Umbilical cord (tissue), 2 donors: ENCODE measurements around the gene DAPK1. TPM values are rescaled to one million over a fixed set of nuclear protein-coding genes. Genes with fewer than 3 reads are reported as not detected.

Experiments used
- DNase-seq: peaks from one replicate; pipeline ENCODE4 v3.0.0-alpha.2; 2015; ENCODE audit warnings: low spot score
- total RNA-seq: library from RNA; depleted of rRNA; stranded (reverse); fragments of >200 nt; gene quantifications from one replicate; pipeline ENCODE4 v1.2.3, GENCODE V29; 2014; ENCODE audit warnings: low replicate concordance; ENCODE audit not compliant: insufficient read depth

Gene DAPK1
- total RNA-seq, 1 donor from 2014 or later: 77.0 TPM

GRCh38 chr9:87684627-87685219 lies 187.1 kb downstream of the DAPK1 start:
- peak; percentile 36 for DNase-seq

- DNase-seq: no peak
Measured at GRCh38 chr9:87685441-87685840, 187.8 kb downstream of the DAPK1 start.

- DNase-seq: no peak
Measured at GRCh38 chr9:87685871-87686519, 188.3 kb downstream of the DAPK1 start.

GRCh38 chr9:87686520-87687090 lies 188.9 kb downstream of the DAPK1 start:
- DNase-seq: no peak

DNA sequence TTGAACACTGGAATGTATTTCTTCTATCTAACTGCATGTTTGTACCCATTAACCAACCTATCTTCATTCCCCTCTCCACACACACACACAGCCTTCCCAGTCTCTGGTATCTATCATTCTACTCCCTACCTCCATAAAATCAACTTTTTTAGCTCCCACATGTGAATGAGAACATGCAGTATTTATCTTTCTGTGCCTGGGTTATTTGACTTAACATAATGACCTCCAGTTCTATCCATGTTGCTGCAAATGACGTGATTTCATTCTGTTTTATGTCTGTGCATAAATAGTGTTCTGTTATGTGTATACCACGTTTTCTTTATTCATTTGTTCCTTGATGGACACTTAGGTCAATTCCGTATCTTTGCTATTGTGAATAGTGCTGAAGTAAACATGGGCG lies 189.5 kb downstream of the DAPK1 start:
- DNase-seq: no peak

DNA sequence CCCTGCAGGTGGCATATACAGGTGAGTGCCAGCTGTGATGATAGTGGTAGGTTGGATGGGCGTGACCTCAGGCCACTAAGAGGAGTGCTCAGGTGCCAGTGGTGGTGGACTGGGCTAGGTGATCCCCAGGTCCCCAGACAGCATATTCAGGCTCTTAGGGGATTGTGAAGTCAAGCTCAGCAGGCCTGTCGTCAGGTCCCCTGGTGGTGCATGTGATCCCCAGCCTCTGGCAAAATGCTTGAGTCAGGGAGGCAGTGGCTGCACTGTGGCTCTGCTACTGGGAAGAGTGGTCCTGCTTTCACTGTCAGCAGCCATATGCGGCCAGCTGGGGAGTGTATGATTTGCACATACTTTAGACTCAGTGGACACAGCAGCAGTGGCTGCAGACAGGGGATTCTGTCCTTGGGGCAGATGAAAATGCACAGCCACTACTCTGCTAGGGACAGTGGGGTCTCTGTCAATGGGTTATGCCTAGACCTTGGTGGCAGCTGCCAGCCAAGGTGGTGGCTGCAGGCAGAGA lies 196.6 kb downstream of the DAPK1 start:
- DNase-seq: no peak

DNA sequence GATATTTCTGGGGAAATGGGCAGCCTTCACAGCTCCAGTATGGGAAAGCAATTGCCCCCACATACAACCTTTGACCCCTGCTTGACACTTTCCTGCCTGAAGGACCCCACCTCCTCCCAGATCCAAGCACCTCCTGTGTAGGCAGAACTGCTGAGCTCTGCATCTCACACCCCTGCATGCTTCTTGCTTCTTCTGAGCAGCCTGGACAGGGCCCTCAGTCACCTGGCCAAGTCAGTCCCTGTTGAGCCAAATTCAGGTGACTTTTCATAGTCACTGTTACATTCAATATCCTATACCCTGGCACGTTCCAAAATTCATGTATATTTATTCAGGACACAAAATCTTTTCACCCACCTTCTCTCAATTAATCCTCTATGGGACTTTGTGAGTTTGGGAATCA lies 197.9 kb downstream of the DAPK1 start:
- DNase-seq: no peak

DNA sequence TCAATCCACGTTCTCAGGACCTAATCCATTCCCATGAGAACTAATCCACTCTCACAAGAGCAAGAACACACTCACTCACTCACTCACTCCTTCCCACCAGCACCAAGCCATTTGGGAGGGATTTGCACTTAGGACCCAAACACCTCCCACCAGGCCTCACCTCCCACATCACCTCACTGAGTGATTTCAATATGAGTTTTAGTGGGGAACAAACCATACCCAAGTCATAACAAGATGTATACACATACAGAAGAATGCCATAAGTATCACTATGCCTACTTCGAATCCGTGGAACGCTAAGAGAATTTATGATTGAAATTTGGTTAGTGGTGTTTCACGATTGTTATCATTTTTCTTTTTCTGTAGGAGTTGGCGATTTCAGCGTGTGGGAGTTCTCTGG lies 199.0 kb downstream of the DAPK1 start:
- no peak for DNase-seq

DNA sequence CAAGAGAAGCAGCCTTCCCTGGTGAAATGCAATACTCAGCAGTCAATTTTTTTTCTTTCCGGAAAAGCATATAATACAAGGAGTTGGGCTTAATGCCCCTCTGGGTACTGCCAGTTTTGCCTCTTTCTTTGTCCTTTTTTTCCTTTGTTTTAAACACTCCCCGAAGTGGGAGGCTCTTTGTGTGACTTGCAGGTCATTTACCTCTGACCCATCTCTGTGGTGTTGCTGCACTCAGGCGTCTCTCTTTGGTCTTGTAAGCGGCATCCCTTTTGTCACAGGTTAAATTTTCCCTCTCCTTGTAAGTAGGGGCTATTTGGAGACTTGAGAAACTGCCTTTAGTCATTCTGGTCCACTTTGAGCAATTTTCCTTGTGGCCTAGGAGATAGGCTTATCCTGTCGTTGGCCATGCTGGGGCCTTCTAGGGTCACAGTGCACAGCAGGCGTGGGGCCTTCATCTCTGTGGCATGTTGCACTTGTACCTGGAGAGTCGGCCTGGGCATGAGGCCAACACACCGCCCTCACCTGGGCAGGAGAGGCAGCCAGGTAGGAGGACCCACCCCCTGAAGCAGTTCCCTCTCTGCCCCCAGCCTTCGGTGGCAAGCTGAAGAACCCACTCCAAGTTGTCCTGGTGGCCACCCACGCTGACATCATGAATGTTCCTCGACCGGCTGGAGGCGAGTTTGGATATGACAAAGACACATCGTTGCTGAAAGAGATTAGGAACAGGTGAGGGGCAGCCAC lies 200.6 kb downstream of the DAPK1 start:
- DNase-seq: no peak

- DNase-seq: no peak
Measured at GRCh38 chr9:87699835-87700234, 202.2 kb downstream of the DAPK1 start.

DNA sequence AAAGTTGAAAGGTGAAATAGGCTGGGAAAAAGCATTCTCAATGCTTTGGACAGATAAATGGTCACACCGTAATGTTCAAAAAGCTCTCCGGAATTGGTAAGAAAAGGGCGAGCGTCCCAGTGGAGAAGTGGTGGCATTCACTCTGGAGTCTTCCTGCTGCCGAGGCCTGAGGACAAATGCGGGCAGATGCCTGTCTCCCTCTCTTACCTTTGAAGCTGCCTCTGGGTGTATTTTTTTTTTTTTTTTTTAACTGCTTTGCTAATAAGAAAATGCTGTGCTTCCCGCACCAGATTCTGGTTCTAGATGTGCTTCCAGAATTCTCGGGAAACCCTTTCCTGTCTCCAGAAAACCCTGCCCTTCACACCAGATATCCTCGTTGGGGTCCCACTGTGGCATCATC lies 203.8 kb downstream of the DAPK1 start:
- no peak for DNase-seq

- DNase-seq: peak; percentile 24
Measured at GRCh38 chr9:87701931-87702421, 204.3 kb downstream of the DAPK1 start.

DNA sequence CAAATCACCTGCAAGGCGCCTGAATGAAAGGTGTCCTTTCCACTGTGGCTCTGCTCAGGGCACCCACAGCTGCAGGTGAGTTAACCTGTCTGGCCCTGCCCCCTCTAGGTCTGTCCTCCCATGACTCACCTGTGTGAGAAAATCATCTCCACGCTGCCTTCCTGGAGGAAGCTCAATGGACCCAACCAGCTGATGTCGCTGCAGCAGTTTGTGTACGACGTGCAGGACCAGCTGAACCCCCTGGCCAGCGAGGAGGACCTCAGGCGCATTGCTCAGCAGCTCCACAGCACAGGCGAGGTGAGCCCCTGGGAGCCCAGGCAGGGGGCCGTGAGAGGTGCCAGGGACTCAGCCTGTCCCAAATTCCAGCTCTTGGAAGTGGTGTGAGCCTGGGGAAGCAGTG lies 205.3 kb downstream of the DAPK1 start:
- no peak for DNase-seq

DNA sequence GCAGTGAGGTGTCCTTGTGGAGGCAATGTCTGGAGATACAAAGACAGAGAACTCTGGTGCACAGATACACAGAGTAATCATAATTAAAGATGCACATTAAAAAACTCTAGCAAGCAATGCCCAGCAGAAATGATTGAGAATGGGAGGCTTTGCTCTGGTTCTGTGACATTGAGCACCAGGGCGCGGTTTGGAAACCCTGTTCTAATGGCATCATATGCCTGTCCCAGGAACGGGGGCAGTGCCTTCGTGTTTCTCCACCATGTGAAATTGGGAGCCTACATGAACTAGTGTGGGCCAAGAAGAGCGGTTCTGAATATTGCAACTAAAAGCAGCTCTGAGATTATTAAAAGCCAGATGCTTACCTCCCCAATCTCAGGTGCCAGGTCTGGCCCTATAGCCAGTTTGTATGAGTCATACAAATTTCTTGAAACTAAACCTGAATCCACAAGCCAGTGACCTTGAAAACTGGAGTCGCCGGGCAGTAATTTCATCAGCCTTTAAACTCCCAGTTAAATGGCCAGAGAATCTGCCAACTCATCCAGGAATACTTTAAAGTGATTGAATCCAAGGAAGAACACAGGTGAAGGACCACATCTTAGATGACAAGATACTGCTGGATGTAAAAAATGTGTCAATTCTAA lies 206.1 kb downstream of the DAPK1 start:
- no peak for DNase-seq

- DNase-seq: no peak
Measured at GRCh38 chr9:87704342-87704741, 206.7 kb downstream of the DAPK1 start.

DNA sequence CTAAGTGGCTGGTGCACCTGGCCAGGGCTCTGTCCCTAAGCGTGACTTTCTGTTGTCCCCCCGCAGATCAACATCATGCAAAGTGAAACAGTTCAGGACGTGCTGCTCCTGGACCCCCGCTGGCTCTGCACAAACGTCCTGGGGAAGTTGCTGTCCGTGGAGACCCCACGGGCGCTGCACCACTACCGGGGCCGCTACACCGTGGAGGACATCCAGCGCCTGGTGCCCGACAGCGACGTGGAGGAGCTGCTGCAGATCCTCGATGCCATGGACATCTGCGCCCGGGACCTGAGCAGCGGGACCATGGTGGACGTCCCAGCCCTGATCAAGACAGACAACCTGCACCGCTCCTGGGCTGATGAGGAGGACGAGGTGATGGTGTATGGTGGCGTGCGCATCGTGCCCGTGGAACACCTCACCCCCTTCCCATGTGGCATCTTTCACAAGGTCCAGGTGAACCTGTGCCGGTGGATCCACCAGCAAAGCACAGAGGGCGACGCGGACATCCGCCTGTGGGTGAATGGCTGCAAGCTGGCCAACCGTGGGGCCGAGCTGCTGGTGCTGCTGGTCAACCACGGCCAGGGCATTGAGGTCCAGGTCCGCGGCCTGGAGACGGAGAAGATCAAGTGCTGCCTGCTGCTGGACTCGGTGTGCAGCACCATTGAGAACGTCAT lies 208.5 kb downstream of the DAPK1 start:
- no peak for DNase-seq

- no peak for DNase-seq
Measured at GRCh38 chr9:87707805-87708506, 210.3 kb downstream of the DAPK1 start.

DNA sequence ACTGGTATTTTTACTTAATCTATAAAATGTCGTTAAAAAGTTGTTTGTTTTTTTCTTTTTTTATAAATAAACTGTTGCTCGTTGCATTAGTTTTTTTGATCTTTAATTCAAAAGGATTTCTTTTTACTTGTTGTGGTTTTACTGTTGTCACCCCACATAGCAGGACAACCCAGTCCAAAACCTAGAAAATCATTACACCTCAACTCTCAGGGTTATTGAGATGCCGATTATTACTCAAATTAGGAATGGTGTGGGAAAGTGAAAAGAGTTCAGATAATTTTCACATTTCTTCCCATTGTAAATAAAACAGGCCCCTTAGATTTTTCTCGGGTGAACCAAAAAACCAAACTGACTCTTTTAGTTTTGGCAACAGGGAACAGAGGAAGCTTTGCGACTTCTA lies 210.9 kb downstream of the DAPK1 start:
- no peak for DNase-seq

DNA sequence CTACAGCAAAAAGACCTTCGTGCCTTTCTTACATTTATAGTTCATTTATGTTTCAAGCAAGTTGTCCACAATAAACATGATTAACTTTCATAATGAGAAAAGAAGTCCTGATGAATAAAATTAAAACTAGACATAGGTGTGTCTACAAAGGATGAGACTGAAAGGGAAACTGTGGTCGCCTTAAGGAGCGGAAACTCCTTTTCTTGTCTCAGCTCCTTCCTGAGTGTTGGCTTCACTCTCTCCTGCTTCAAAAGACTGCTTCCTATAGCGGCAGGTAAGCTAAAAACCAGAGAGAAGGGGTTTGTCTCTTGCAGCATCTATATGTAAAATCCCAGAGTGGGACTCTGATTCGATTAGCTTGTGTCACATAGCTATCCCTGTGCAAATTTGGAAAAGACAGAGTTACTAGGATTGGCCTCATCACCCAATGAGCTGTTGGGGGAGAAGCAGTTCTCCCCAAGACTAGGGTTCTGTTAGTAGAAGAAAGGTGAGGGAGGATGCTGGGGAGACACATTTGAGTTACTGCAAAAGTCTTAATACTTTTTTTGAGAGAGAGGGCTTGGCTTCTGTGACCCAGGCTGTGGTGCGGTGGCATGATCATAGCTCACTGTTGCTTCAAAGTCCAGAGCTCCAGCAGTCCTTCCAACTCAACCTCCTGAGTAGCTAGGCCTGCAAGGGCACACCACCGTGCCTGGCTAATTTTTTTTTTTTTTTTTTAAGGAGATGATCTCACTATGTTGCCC lies 211.5 kb downstream of the DAPK1 start:
- DNase-seq: no peak

DNA sequence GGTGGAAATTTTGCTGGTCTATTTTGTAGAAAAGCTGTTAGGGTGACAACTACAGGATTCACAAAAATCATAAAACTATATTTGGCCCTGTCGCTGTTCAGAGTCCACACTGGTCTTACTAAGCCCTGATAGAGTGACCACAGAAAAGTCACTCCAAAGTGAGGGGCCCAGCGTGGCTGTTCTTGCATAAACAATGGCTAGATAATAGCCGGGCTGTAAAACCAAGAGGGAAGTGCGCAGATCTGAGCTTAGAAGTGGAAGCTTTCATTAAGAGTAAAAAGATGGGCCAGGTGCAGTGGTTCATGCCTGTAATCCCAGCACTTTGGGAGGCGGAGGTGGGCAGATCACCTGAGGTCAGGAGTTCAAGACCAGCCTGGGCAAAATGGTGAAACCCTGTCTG lies 212.8 kb downstream of the DAPK1 start:
- DNase-seq: no peak
